Right lobe of liver (tissue), 4 donors: ENCODE measurements around the gene QSOX1.

Experiments used
- POLR2A ChIP-seq: fragments of 450-650 bp; IDR thresholded peaks from one replicate; pipeline ENCODE4 v1.6.1; 2017; ENCODE audit warnings: antibody characterized with exemption, mild to moderate bottlenecking
- TF ChIP-seq, protein P1 (sequence below), 4 donors: fragments of 200-600 bp in 3 of 4; fragments of 450-650 bp in 1 of 4; IDR thresholded peaks; one replicate each; pipeline versions ENCODE4 v1.5.1 to v1.8.0; 2016 to 2022; ENCODE audit warnings: antibody characterized with exemption in 4 of 4, mild to moderate bottlenecking in 2 of 4
- donor health status: DM: no; HTN: no; CAD: no.
- donor health status: DM: no; HTN: no; CAD: no.
- donor health status: DM: no; HTN: yes; CAD: no.

GRCh38 chr1:180177931-180178330 is 23.3 kb downstream of the QSOX1 start:
- TF ChIP-seq, protein P1, sequence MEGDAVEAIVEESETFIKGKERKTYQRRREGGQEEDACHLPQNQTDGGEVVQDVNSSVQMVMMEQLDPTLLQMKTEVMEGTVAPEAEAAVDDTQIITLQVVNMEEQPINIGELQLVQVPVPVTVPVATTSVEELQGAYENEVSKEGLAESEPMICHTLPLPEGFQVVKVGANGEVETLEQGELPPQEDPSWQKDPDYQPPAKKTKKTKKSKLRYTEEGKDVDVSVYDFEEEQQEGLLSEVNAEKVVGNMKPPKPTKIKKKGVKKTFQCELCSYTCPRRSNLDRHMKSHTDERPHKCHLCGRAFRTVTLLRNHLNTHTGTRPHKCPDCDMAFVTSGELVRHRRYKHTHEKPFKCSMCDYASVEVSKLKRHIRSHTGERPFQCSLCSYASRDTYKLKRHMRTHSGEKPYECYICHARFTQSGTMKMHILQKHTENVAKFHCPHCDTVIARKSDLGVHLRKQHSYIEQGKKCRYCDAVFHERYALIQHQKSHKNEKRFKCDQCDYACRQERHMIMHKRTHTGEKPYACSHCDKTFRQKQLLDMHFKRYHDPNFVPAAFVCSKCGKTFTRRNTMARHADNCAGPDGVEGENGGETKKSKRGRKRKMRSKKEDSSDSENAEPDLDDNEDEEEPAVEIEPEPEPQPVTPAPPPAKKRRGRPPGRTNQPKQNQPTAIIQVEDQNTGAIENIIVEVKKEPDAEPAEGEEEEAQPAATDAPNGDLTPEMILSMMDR (IDR thresholded peaks at IDR 0.05) = no peak
- TF ChIP-seq POLR2A = no peak
